DOHH2 (cell line): ENCODE data around the gene SLC34A3.

Experiments used
- H3F3A ChIP-seq: fragments of 200-600 bp; sonication (generic), shearing (Covaris generic); 2 replicates; pipeline ENCODE4 v1.6.0; 2016; ENCODE audit warnings: antibody characterized with exemption, mild to moderate bottlenecking; ENCODE audit not compliant: control insufficient read depth, insufficient read depth
- H3K27ac ChIP-seq: fragments of 200-600 bp; sonication (generic); 2 replicates; pipeline ENCODE4 v1.5.1; 2014; ENCODE audit warnings: low read depth, mild to moderate bottlenecking, low read length, moderate library complexity
- H3K27me3 ChIP-seq: fragments of 200-600 bp; sonication (generic); 2 replicates; pipeline ENCODE4 v1.6.1; 2014; ENCODE audit warnings: mild to moderate bottlenecking, low read length, mixed read lengths; ENCODE audit not compliant: control insufficient read depth
- H3K36me3 ChIP-seq: fragments of 200-600 bp; sonication (generic); 2 replicates; pipeline ENCODE4 v1.6.1; 2014; ENCODE audit warnings: mild to moderate bottlenecking, low read length, moderate library complexity, mixed read lengths; ENCODE audit not compliant: control insufficient read depth
- H3K4me1 ChIP-seq: fragments of 200-600 bp; sonication (generic); 2 replicates; pipeline ENCODE4 v1.6.1; 2014; ENCODE audit warnings: mild to moderate bottlenecking, low read length, mixed read lengths; ENCODE audit not compliant: control insufficient read depth
- H3K4me2 ChIP-seq: fragments of 200-600 bp; sonication (generic); 2 replicates; pipeline ENCODE4 v1.6.0; 2014; ENCODE audit warnings: mild to moderate bottlenecking, low read length, moderate library complexity
- H3K4me3 ChIP-seq: fragments of 200-600 bp; sonication (generic); 2 replicates; pipeline ENCODE4 v1.5.1; 2014; ENCODE audit warnings: mild to moderate bottlenecking, low read length, mixed read lengths
- H3K79me2 ChIP-seq: fragments of 200-600 bp; sonication (generic); 2 replicates; pipeline ENCODE4 v1.6.1; 2014; ENCODE audit warnings: mild to moderate bottlenecking, low read length, mixed read lengths; ENCODE audit not compliant: control insufficient read depth
- H3K9me2 ChIP-seq: fragments of 200-600 bp; sonication (generic); replicated peaks from 2 replicates; pipeline ENCODE4 v1.6.1; 2014; ENCODE audit warnings: mild to moderate bottlenecking, low read length, mixed read lengths; ENCODE audit not compliant: control insufficient read depth
- H3K9me3 ChIP-seq: fragments of 200-600 bp; sonication (generic); 2 replicates; pipeline ENCODE4 v1.6.1; 2014; ENCODE audit warnings: antibody characterized with exemption, low read length, mixed read lengths; ENCODE audit not compliant: control insufficient read depth, insufficient read depth
- H4K20me1 ChIP-seq: fragments of 200-600 bp; sonication (generic); 2 replicates; pipeline ENCODE4 v1.6.0; 2014; ENCODE audit warnings: low read depth, mild to moderate bottlenecking, antibody characterized with exemption, low read length, moderate library complexity; ENCODE audit not compliant: control insufficient read depth, insufficient read depth
- CTCF ChIP-seq: fragments of 200-600 bp; sonication (generic); IDR thresholded peaks from one replicate; pipeline ENCODE4 v1.5.1; 2014; ENCODE audit warnings: antibody characterized with exemption, mild to moderate bottlenecking, low read depth, low read length; ENCODE audit not compliant: poor library complexity, severe bottlenecking
- EZH2phosphoT487 ChIP-seq: fragments of 200-600 bp; sonication (generic); IDR thresholded peaks from 2 replicates; pipeline ENCODE4 v1.6.1; 2017; ENCODE audit warnings: borderline replicate concordance, mild to moderate bottlenecking, antibody characterized with exemption, low read length, moderate library complexity, mixed read lengths

Gene SLC34A3

GRCh38 chr9:137218754-137219271 lies 11.9 kb upstream of the SLC34A3 start:
- Histone ChIP-seq H3K27me3 (no peaks in the 10 kb centered on the region), H3K79me2 (peaks cover 2% of the 10 kb centered on the region), H3K4me3 (no peak overlapping the region), H3K4me2 (no peak overlapping the region), H3K4me1 (peaks cover 10% of the 10 kb centered on the region), H3F3A (no peaks in the 10 kb centered on the region; the same call in 1 of the 2 replicates), H3K9me3 (no peaks in the 10 kb centered on the region), H3K9me2 (no peaks in the 10 kb centered on the region), H3K27ac (no peak overlapping the region), H4K20me1 (no peaks in the 10 kb centered on the region), H3K36me3 (peaks cover 25% of the 10 kb centered on the region)
- no peak for TF ChIP-seq EZH2phosphoT487
- no peak for TF ChIP-seq CTCF

DNA sequence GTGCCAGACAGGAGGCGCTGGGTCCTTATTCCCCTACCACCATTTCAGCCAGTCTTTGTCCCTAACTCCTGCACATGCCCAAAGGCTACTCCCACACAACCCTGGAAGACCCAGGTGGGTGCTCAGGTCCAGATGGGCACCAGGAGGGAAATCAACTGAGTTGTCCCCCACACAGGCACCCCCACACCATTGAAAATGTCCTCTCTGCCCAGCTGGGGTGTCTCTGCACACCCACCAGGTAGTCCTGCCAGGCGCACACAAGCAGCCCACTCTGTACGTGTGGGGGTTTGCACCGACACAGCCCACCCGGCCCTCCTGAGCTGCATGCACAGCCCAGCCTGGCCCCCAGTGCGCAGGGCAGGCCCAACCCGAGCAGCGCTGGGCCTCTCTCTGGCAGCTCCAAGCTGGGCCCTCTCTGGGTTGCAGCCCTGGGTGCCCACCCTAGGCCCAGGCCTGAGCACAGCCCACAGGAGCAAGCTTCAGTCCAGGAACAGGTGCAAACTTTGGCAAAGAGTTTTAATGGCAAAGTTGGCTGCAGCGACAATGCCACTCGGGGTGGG lies 10.9 kb upstream of the SLC34A3 start:
- H3K27ac ChIP-seq, result no peak overlapping the region
- no peaks in the 10 kb centered on the region for H3K9me3 ChIP-seq
- no peaks in the 10 kb centered on the region for H4K20me1 ChIP-seq

DNA sequence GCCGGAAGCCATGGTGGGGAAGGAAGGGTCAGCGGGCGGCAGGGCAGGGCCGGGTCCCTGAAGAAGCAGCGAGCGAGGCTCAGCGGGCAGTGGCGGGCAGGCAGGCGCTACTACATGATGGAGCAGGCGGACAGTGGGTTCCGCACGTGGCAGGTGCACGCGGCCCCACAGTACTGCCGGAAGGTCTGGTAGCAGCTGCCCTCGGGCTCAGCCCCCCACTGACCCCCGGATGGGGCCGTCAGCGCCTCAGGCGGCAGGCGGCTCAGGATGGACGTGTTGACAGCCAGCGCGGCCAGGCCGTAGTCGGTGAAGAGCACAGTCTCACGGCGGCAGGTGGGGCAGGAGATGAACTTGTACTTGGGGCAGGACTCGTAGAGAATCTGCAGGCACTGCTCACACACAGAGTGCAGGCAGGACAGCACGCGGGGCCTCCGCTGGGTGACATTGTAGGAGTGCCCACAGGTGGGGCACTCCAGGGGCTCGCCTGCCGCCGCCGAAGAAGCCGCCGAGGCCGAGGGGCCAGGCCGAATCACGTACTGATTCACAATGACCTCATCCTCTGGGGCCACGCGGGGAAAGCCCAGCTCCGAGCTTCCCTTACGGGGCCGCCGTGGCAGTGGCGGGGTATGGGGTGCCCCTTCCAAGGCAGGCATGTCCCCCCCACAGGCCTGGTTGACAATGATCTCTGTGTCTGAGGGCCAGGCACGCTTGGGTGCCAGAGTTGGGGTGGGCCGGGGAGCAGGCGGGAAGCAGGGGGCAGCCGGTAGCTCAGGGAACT lies 10.2 kb upstream of the SLC34A3 start:
- H3K27ac ChIP-seq, result no peak overlapping the region
- H3K9me2 ChIP-seq, result no peaks in the 10 kb centered on the region
- H3K4me1 ChIP-seq, result peaks cover 27% of the 10 kb centered on the region
- H3F3A ChIP-seq, result peaks cover 6% of the 10 kb centered on the region
- no peak overlapping the region for H3K4me2 ChIP-seq
- no peaks in the 10 kb centered on the region for H4K20me1 ChIP-seq
- peaks cover 16% of the 10 kb centered on the region for H3K36me3 ChIP-seq
- TF ChIP-seq EZH2phosphoT487 (no peak), CTCF (no peak)
- H3K4me3 ChIP-seq, result no peak overlapping the region
- no peaks in the 10 kb centered on the region for H3K9me3 ChIP-seq
- no peaks in the 10 kb centered on the region for H3K27me3 ChIP-seq
- peaks cover 5% of the 10 kb centered on the region for H3K79me2 ChIP-seq

More for the DNA sequence above, 10.9 kb upstream of the SLC34A3 start:
- peaks cover 6% of the 10 kb centered on the region for H3F3A ChIP-seq
- H3K4me1 ChIP-seq, result peaks cover 20% of the 10 kb centered on the region
- TF ChIP-seq CTCF, result no peak
- no peak for TF ChIP-seq EZH2phosphoT487
- H3K9me2 ChIP-seq, result no peaks in the 10 kb centered on the region
- peaks cover 18% of the 10 kb centered on the region for H3K36me3 ChIP-seq
- H3K4me3 ChIP-seq, result no peak overlapping the region
- peaks cover 5% of the 10 kb centered on the region for H3K79me2 ChIP-seq
- H3K4me2 ChIP-seq, result no peak overlapping the region
- H3K27me3 ChIP-seq, result no peaks in the 10 kb centered on the region
